Measurements from ENCODE around the gene TECR. TPM values are rescaled to one million over a fixed set of nuclear protein-coding genes. Genes with fewer than 3 reads are reported as not detected.
"Not testable (repeated sequence)": the region's sequence is repeated elsewhere in the genome, so short reads cannot be mapped to it uniquely, and the experiment has no call there.

Gene TECR
- polyA plus RNA-seq, 1 experiment: 59.6 TPM

- H3K4me3 ChIP-seq (ENCODE audit: low read depth, low read length): no peak overlapping the region
- TF ChIP-seq CTCF (IDR thresholded peaks at IDR 0.05; ENCODE audit: low read depth, low read length): no peak
- H3K9me3 ChIP-seq (ENCODE audit: control insufficient read depth, insufficient read depth, low read length): no peaks in the 10 kb centered on the region; the same call in 1 of the 2 replicates
- DNase-seq (ENCODE audit: low read depth, low spot score): no peak
- no peaks in the 10 kb centered on the region for H3K27me3 ChIP-seq (ENCODE audit: control insufficient read depth, insufficient read depth, low read length)
- POLR2A ChIA-PET: no interaction called here
- CTCF ChIA-PET: no interaction called here
- H3K27ac ChIP-seq (ENCODE audit: low read depth, low read length): no peak overlapping the region
These were observed 66.2 kb downstream of the TECR start for GRCh38 chr19:14595558-14595957.

GRCh38 chr19:14599548-14600147 is 70.3 kb downstream of the TECR start:
- DNase-seq (ENCODE audit: low read depth, low spot score): no peak
- POLR2A ChIA-PET: no interaction called here
- Histone ChIP-seq H3K9me3 (ENCODE audit: control insufficient read depth, insufficient read depth, low read length) (no peaks in the 10 kb centered on the region), H3K4me3 (ENCODE audit: low read depth, low read length) (no peak overlapping the region), H3K27me3 (ENCODE audit: control insufficient read depth, insufficient read depth, low read length) (no peaks in the 10 kb centered on the region), H3K27ac (ENCODE audit: low read depth, low read length) (no peak overlapping the region)
- CTCF ChIA-PET: no interaction called here
- no peak for TF ChIP-seq CTCF (IDR thresholded peaks at IDR 0.05; ENCODE audit: low read depth, low read length)

GRCh38 chr19:14603990-14604387 is 74.6 kb downstream of the TECR start:
- Histone ChIP-seq H3K27me3 (ENCODE audit: control insufficient read depth, insufficient read depth, low read length) (no peaks in the 10 kb centered on the region), H3K4me3 (ENCODE audit: low read depth, low read length) (no peak overlapping the region), H3K9me3 (ENCODE audit: control insufficient read depth, insufficient read depth, low read length) (no peaks in the 10 kb centered on the region), H3K27ac (ENCODE audit: low read depth, low read length) (no peak overlapping the region)
- TF ChIP-seq CTCF (IDR thresholded peaks at IDR 0.05; ENCODE audit: low read depth, low read length): no peak
- ChIA-PET CTCF (no interaction called here), POLR2A (no interaction called here)
- DNase-seq (ENCODE audit: low read depth, low spot score): no peak

GRCh38 chr19:14606627-14607026 is 77.2 kb downstream of the TECR start:
- H3K9me3 ChIP-seq (ENCODE audit: control insufficient read depth, insufficient read depth, low read length): no peaks in the 10 kb centered on the region
- ChIA-PET CTCF (interaction anchor here (0.7 kb wide), 1 partner anchor 1435 kb away, joined by 3 read pairs; no protein-coding TSS in a partner anchor), POLR2A (no interaction called here)
- H3K27me3 ChIP-seq (ENCODE audit: control insufficient read depth, insufficient read depth, low read length): no peaks in the 10 kb centered on the region
- TF ChIP-seq CTCF (IDR thresholded peaks at IDR 0.05; ENCODE audit: low read depth, low read length): no peak
- DNase-seq (ENCODE audit: low read depth, low spot score): no peak
- H3K4me3 ChIP-seq (ENCODE audit: low read depth, low read length): no peak overlapping the region
- H3K27ac ChIP-seq (ENCODE audit: low read depth, low read length): no peak overlapping the region

- ChIA-PET CTCF (interaction anchor here (0.6 kb wide), 1 partner anchor 55 kb away, joined by 6 read pairs; no protein-coding TSS in a partner anchor), POLR2A (interaction anchor here (0.6 kb wide), 1 partner anchor 43 kb away, joined by 4 read pairs; no protein-coding TSS in a partner anchor)
These were observed 81.7 kb downstream of the TECR start for GRCh38 chr19:14611051-14611450.

GRCh38 chr19:14612242-14612641 is 82.8 kb downstream of the TECR start:
- POLR2A ChIA-PET; H3K27me3 ChIP-seq (ENCODE audit: control insufficient read depth, insufficient read depth, low read length); CTCF ChIA-PET; H3K4me3 ChIP-seq (ENCODE audit: low read depth, low read length); H3K27ac ChIP-seq (ENCODE audit: low read depth, low read length); H3K9me3 ChIP-seq (ENCODE audit: control insufficient read depth, insufficient read depth, low read length); DNase-seq (ENCODE audit: low read depth, low spot score): not testable (repeated sequence)

More at GRCh38 chr19:14611051-14611450, 81.7 kb downstream of the TECR start:
- H3K27ac ChIP-seq (ENCODE audit: low read depth, low read length): no peak overlapping the region
- H3K9me3 ChIP-seq (ENCODE audit: control insufficient read depth, insufficient read depth, low read length): no peaks in the 10 kb centered on the region
- no peak overlapping the region for H3K4me3 ChIP-seq (ENCODE audit: low read depth, low read length)
- no peaks in the 10 kb centered on the region for H3K27me3 ChIP-seq (ENCODE audit: control insufficient read depth, insufficient read depth, low read length)
- TF ChIP-seq CTCF (IDR thresholded peaks at IDR 0.05; ENCODE audit: low read depth, low read length): no peak
- no peak for DNase-seq (ENCODE audit: low read depth, low spot score)

All from AG04450 (cell line).